Stimulated activated CD8-positive, alpha-beta memory T cell treated with anti-CD3 and anti-CD28 coated beads, Interleukin-15, amount 100 ng/mL, for 4 hours (primary cell): ENCODE results near the gene HSP90AA1.
"Not testable (repeated sequence)": the region's sequence is repeated elsewhere in the genome, so short reads cannot be mapped to it uniquely, and the experiment has no call there.

ENCODE experiments used
- DNase-seq, 2 donors: peaks; one replicate each; pipeline ENCODE4 v3.0.0-alpha.2; 2020; ENCODE audit warnings: low read depth in 2 of 2

Gene HSP90AA1

GRCh38 chr14:102071283-102071998, 15.4 kb downstream of the HSP90AA1 start:
- DNase-seq: no peak

DNA sequence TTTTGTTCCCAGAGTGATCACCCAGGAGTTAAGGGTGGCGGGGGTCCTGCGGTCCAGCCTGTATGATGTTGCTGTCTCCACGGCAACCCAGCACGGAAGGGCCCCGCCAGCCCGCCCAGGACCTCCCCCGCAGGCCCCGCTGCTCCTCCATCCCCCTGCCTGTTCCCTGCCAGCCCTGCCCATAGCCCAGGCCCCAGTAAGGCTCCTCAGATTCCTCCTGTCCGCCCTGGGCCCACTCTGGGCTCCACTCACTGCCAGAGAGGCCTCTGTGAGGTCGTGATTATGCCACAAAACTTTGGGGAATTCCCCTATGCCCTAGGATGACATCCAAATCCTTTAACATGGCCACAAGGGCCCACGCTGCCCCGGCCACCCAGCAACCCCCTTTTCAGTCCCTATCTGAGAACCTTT, 20.8 kb downstream of the HSP90AA1 start:
- no peak for DNase-seq

DNA sequence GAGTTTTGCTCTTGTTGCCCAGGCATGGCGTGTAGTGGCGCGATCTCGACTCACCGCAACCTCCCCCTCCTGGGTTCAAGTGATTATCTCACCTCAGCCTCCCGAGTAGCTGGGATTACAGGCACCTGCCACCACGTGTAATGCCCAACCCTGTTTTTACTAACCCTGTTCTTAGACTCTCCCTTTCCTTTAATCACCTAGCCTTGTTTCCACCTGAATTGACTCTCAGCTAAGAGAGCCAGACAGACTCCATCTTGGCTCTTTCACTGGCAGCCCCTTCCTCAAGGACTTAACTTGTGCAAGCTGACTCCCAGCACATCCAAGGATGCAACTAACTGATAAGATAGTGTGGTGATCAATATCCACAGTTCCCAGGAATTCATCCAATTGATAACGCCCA, 22.3 kb downstream of the HSP90AA1 start:
- DNase-seq: not testable (repeated sequence)

- no peak for DNase-seq
Observed at GRCh38 chr14:102063808-102064429, 22.9 kb downstream of the HSP90AA1 start.

DNA sequence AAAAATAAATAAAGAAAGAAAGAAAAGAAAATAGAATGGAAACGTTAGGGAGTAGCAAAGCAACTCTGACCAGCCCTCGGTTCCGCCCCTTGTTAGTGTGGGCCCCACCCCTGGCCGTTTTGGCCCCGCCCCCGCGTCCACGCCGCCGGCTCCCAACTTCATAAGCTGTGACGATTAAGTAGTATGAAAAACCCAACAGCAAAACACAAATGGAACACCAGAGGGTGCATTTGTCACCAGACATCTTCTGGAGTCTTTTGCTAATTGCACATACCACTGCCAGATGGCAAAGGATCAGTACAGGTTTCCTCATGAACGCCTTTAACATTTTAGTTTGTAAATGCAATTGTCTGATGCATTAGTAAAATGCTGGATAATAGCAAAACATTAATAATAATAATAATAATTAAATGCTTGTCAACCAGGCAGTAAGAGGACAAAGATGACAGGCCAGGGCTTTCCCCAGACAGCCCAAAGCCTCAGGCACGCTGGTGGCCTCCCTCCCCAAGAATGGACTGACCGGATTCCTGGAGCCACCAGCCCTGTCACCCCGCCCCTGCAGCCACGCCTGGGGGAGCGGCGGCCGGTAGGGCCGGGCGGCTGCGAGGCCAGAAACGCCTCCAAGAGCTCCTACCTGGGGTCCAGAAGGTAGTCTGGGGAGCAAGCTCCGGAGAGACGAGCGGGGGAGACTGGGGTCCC, 23.6 kb downstream of the HSP90AA1 start:
- DNase-seq: peak; percentile 24 to 37

DNA sequence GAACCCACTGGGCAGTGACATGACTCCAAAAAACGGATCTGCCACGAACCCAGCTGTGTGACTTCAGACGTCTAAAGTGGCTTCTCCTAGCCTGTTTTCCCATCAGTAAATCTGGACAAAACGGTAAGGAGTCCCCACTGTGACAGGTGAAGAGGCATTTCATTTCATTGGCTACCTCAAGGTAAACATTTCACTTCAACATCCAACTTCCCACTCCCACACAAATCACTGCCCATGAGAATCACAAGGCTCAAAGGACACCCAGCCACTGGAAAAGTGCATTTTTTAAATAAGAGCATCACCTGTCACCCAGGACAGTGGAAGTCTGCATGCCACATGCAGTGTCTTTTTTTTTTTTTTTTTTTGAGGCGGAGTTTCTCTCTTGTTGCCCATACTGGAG, 27.9 kb downstream of the HSP90AA1 start:
- no peak for DNase-seq

GRCh38 chr14:102058146-102058545, 28.7 kb downstream of the HSP90AA1 start:
- DNase-seq: no peak

GRCh38 chr14:102057480-102058114, 29.2 kb downstream of the HSP90AA1 start:
- no peak for DNase-seq

DNA sequence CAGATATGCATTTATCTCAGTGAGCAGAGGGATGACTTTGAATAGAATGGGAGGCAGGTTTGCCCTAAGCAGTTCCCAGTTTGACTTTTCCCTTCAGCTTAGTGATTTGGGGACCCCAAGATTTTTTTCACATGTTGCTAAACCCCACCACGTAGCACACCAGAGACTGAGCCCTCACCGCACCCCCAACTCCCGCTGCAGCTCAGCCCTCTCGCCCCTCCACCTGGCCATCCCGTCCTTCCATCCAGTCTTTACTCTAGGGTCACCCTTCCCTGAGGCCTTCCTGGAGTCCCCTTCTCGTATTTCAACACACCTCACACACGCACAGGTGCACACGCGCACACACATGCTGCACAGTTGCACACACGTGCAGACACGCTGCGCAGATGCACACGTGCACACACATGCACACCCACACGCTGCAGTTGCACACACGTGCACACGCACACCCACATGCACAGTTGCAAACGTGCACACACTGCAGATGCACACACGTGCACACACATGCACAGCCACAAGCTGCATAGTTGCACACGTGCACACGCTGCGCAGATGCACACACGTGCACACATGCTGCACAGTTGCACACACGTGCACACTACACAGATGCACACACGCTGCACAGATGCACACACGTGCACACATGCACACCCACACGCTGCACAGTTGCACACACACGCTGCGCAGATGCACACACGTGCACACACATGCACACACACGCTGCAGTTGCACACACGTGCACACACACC, 30.0 kb downstream of the HSP90AA1 start:
- DNase-seq: no peak

GRCh38 chr14:102055181-102055901, 31.5 kb downstream of the HSP90AA1 start:
- no peak for DNase-seq

GRCh38 chr14:102052522-102052921, 34.3 kb downstream of the HSP90AA1 start:
- no peak for DNase-seq

- no peak for DNase-seq
Observed at GRCh38 chr14:102050625-102051024, 36.2 kb downstream of the HSP90AA1 start.

DNA sequence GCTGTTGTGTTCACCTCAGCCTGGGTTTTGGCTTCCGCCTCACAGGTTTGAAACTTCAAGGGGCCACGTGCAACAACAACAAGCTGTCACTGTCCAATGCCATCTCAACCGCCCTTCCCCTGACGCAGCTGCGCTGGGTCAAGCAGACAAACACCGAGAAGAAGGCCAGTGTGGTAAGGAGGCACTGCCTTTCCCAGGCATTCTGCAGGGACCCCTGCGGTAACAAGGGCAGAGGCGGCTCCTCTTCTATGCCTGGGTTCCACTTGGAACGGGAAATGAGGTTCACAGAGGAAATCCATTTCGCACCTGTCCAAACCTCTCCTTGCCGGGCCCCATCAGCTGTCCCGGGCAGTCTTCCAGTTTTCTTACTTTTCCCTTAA, 36.8 kb downstream of the HSP90AA1 start:
- no peak for DNase-seq

GRCh38 chr14:102049258-102050025, 37.4 kb downstream of the HSP90AA1 start:
- no peak for DNase-seq

- no peak for DNase-seq
Observed at GRCh38 chr14:102047808-102048540, 38.9 kb downstream of the HSP90AA1 start.

GRCh38 chr14:102046337-102047278, 40.2 kb downstream of the HSP90AA1 start:
- no peak for DNase-seq

- DNase-seq: no peak
Observed at GRCh38 chr14:102044566-102044965, 42.3 kb downstream of the HSP90AA1 start.

GRCh38 chr14:102043251-102044025, 43.4 kb downstream of the HSP90AA1 start:
- DNase-seq: no peak
